Endothelial cell of umbilical vein (primary cell): Measurements from ENCODE around the gene CCSER1. TPM values are rescaled to one million over a fixed set of nuclear protein-coding genes. Genes with fewer than 3 reads are reported as not detected.
A peak's percentile ranks its signal among the peaks of the same experiment; 100 is the strongest.
"Not testable (repeated sequence)": the region's sequence is repeated elsewhere in the genome, so short reads cannot be mapped to it uniquely, and the experiment has no call there.

ENCODE experiments used
- BruUV-seq: library from RNA; stranded (reverse); fragments of 400-500 nt; replicated peaks from 2 replicates; lab custom pipeline; 2021; lab: Mats Ljungman, UMichigan
- CTCF ChIA-PET: fragments of 300-600, 350-600 bp; sonication (Branson Sonifier 250); formaldehyde crosslinking; loops from one replicate; lab custom pipeline; 2021; ENCODE audit warnings: antibody characterized with exemption, inconsistent platforms; lab: Charles Lee
- POLR2A ChIA-PET: fragments of 300-600, 350-600 bp; sonication (Branson Sonifier 250); formaldehyde crosslinking; loops from one replicate; lab custom pipeline; 2021; ENCODE audit warnings: antibody characterized with exemption, inconsistent platforms; lab: Charles Lee
- DNase-seq: peaks from one replicate; pipeline ENCODE4 v3.0.0-alpha.2; 2011; ENCODE audit warnings: low read depth, low spot score
- FAIRE-seq: peaks from 2 replicates; lab custom pipeline; 2011; peaks lifted over from hg19 to GRCh38; lab: Jason Lieb, UNC
- H2AFZ ChIP-seq: 2 replicates; pipeline ENCODE4 v1.6.0; 2012; ENCODE audit warnings: low read depth, low read length, control low read depth, inconsistent platforms
- H3K27ac ChIP-seq: 2 replicates; pipeline ENCODE4 v1.5.1; 2011; ENCODE audit warnings: low read depth, mild to moderate bottlenecking, control low read depth, low read length, moderate library complexity; ENCODE audit not compliant: insufficient read depth
- H3K27me3 ChIP-seq, 2 experiments: 2 replicates each; pipeline versions ENCODE4 v1.6.0 to v1.6.1; 2011; ENCODE audit warnings: low read length in 2 of 2, mixed read lengths in 1 of 2; ENCODE audit not compliant: control insufficient read depth in 2 of 2, insufficient read depth in 2 of 2
- H3K36me3 ChIP-seq, 2 experiments: 2 replicates in 1 of 2; 3 replicates in 1 of 2; pipeline ENCODE4 v1.5.1; 2011; ENCODE audit warnings: low read length in 2 of 2, mild to moderate bottlenecking in 1 of 2, moderate library complexity in 1 of 2; ENCODE audit not compliant: control insufficient read depth in 2 of 2, insufficient read depth in 2 of 2; ENCODE audit errors: extremely low read depth in 1 of 2
- H3K4me1 ChIP-seq: 3 replicates; pipeline ENCODE4 v1.5.1; 2011; ENCODE audit warnings: mild to moderate bottlenecking, low read length; ENCODE audit not compliant: control insufficient read depth, insufficient read depth; ENCODE audit errors: extremely low read depth
- H3K4me2 ChIP-seq: 2 replicates; pipeline ENCODE4 v1.6.1; 2011; ENCODE audit warnings: low read length, control low read depth, mixed read lengths; ENCODE audit not compliant: insufficient read depth
- H3K4me3 ChIP-seq, 3 experiments: fragments of 200-600 bp in 1 of 3; sonication (generic), shearing (Covaris generic) in 1 of 3; replicated peaks in 1 of 3; 2 replicates each; pipeline ENCODE4 v1.5.1; 2011 to 2016; ENCODE audit warnings: control low read depth in 3 of 3, low read length in 3 of 3, mild to moderate bottlenecking in 2 of 3, inconsistent platforms in 1 of 3, low read depth in 1 of 3, moderate library complexity in 1 of 3; ENCODE audit not compliant: insufficient read depth in 1 of 3
- H3K79me2 ChIP-seq: 2 replicates; pipeline ENCODE4 v1.6.0; 2012; ENCODE audit warnings: low read length, inconsistent platforms; ENCODE audit not compliant: control insufficient read depth, insufficient read depth
- H3K9ac ChIP-seq: replicated peaks from 2 replicates; pipeline ENCODE3; 2011; ENCODE audit warnings: low read length, control low read depth; ENCODE audit not compliant: insufficient read depth; ENCODE audit errors: extremely low read depth
- H3K9me1 ChIP-seq: replicated peaks from 3 replicates; pipeline ENCODE4 v1.6.0; 2011; ENCODE audit warnings: mild to moderate bottlenecking, low read length; ENCODE audit not compliant: control insufficient read depth, insufficient read depth; ENCODE audit errors: extremely low read depth
- H3K9me3 ChIP-seq: replicated peaks from 2 replicates; pipeline ENCODE4 v1.5.1; 2012; ENCODE audit warnings: low read length, inconsistent platforms; ENCODE audit not compliant: control insufficient read depth, insufficient read depth
- H4K20me1 ChIP-seq: replicated peaks from 2 replicates; pipeline ENCODE3; 2011; ENCODE audit warnings: mild to moderate bottlenecking, low read length; ENCODE audit not compliant: control insufficient read depth, insufficient read depth; ENCODE audit errors: extremely low read depth
- EZH2 ChIP-seq: IDR thresholded peaks from 2 replicates; pipeline ENCODE4 v1.6.1; 2012; ENCODE audit warnings: borderline replicate concordance, low read depth, mild to moderate bottlenecking, moderate library complexity, low read length, inconsistent platforms; ENCODE audit not compliant: severe bottlenecking
- FOS ChIP-seq: IDR thresholded peaks from 2 replicates; pipeline ENCODE4 v1.6.1; 2011; ENCODE audit warnings: mild to moderate bottlenecking, low read length, moderate library complexity, borderline replicate concordance; ENCODE audit not compliant: insufficient read depth
- GATA2 ChIP-seq: IDR thresholded peaks from 2 replicates; pipeline ENCODE4 v1.7.0; 2011; ENCODE audit warnings: low read depth, mild to moderate bottlenecking, moderate library complexity, mixed read lengths, low read length; ENCODE audit not compliant: insufficient read length, insufficient read depth
- JUN ChIP-seq: IDR thresholded peaks from 2 replicates; pipeline ENCODE4 v1.6.1; 2011; ENCODE audit warnings: borderline replicate concordance, low read depth; ENCODE audit not compliant: insufficient read length, insufficient read depth
- MAX ChIP-seq: IDR thresholded peaks from 2 replicates; pipeline ENCODE4 v1.6.1; 2011; ENCODE audit not compliant: insufficient read depth, insufficient read length
- MYC ChIP-seq: IDR thresholded peaks from one replicate; pipeline ENCODE4 v1.6.1; 2011; ENCODE audit warnings: mild to moderate bottlenecking, low read depth, low read length
- POLR2A ChIP-seq: IDR thresholded peaks from 2 replicates; pipeline ENCODE4 v1.6.1; 2012; ENCODE audit warnings: low read depth, mild to moderate bottlenecking, control low read depth, low read length
- POLR2AphosphoS5 ChIP-seq: IDR thresholded peaks from 2 replicates; pipeline ENCODE4 v1.6.1; 2012; ENCODE audit warnings: low read depth, mild to moderate bottlenecking, control low read depth, low read length, moderate library complexity; ENCODE audit not compliant: insufficient read depth
- dilution Hi-C: fragments of 300-500 bp; cut with MboI; formaldehyde crosslinking; loops from one replicate; pipeline ENCODE4 v1.15.0; 2019; ENCODE audit warnings: low sequenced_read_pairs; ENCODE audit not compliant: extremely low pct_ligation_motif_present
- intact Hi-C: fragments of 100-400 bp; cut with micrococcal nuclease; formaldehyde crosslinking; loops from one replicate; pipeline ENCODE4 v1.10.0; 2022
- polyA plus RNA-seq, 4 experiments: library from polyadenylated mRNA; depleted of rRNA in 3 of 4; stranded (reverse) in 3 of 4; unstranded in 1 of 4; fragments of >200 nt; gene quantifications; 2 replicates each; pipeline versions ENCODE4 v1.2.1 to v1.2.3, GENCODE V29; 2011 to 2012; ENCODE audit warnings: missing spikeins in 1 of 4
- total RNA-seq: library from RNA; stranded (reverse); gene quantifications from 2 replicates; pipeline ENCODE4 v1.2.3, GENCODE V29; 2021
- TF ChIP-seq, protein P1 (sequence below), 2 donors: IDR thresholded peaks; 1 replicate in 1 of 2; 2 replicates in 1 of 2; pipeline ENCODE4 v1.5.1; 2011; ENCODE audit warnings: low read length in 2 of 2, mild to moderate bottlenecking in 2 of 2, moderate library complexity in 2 of 2, control low read depth in 1 of 2, inconsistent platforms in 1 of 2, low read depth in 1 of 2; ENCODE audit not compliant: insufficient read depth in 1 of 2; ENCODE audit errors: extremely low read depth in 1 of 2

Gene CCSER1
- total and polyA plus RNA-seq, 2 donors (not counting 3 experiments of a cell fraction or from before 2014, with no cell fraction given) = 0.11 to 1.8 TPM

GRCh38 chr4:90889171-90889570 is 762.0 kb downstream of the CCSER1 start:
- Histone ChIP-seq H3K27me3 (no peaks in the 10 kb centered on the region), H3K79me2 (no peaks in the 10 kb centered on the region), H3K36me3 (no peaks in the 10 kb centered on the region), H3K27ac (no peak overlapping the region), H3K4me2 (peak overlapping the region; percentile 24), H3K4me1 (peaks cover 6% of the 10 kb centered on the region), H3K9me1 (no peaks in the 10 kb centered on the region), H3K4me3 (peak overlapping the region in 1 of 3 experiments; percentile 11), H2AFZ (peak overlapping the region; percentile 38), H3K9me3 (no peaks in the 10 kb centered on the region), H4K20me1 (no peaks in the 10 kb centered on the region), H3K9ac (no peak overlapping the region)
- ChIA-PET CTCF (no interaction called here), POLR2A (no interaction called here)
- TF ChIP-seq FOS (no peak), JUN (no peak), POLR2A (no peak), MYC (no peak), POLR2AphosphoS5 (no peak), GATA2 (no peak), EZH2 (no peak), MAX (no peak)
- TF ChIP-seq, protein P1, sequence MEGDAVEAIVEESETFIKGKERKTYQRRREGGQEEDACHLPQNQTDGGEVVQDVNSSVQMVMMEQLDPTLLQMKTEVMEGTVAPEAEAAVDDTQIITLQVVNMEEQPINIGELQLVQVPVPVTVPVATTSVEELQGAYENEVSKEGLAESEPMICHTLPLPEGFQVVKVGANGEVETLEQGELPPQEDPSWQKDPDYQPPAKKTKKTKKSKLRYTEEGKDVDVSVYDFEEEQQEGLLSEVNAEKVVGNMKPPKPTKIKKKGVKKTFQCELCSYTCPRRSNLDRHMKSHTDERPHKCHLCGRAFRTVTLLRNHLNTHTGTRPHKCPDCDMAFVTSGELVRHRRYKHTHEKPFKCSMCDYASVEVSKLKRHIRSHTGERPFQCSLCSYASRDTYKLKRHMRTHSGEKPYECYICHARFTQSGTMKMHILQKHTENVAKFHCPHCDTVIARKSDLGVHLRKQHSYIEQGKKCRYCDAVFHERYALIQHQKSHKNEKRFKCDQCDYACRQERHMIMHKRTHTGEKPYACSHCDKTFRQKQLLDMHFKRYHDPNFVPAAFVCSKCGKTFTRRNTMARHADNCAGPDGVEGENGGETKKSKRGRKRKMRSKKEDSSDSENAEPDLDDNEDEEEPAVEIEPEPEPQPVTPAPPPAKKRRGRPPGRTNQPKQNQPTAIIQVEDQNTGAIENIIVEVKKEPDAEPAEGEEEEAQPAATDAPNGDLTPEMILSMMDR (IDR thresholded peaks at IDR 0.05; ENCODE audit: extremely low read depth in 1 of 2, insufficient read depth in 1 of 2, low read depth in 1 of 2, low read length in 2 of 2) = no peak
- BruUV-seq = no TSS peak
- DNase-seq (peak; percentile 37), FAIRE-seq (no peak)
- intact Hi-C loops (no loop called here), dilution Hi-C loops (no loop called here)

DNA sequence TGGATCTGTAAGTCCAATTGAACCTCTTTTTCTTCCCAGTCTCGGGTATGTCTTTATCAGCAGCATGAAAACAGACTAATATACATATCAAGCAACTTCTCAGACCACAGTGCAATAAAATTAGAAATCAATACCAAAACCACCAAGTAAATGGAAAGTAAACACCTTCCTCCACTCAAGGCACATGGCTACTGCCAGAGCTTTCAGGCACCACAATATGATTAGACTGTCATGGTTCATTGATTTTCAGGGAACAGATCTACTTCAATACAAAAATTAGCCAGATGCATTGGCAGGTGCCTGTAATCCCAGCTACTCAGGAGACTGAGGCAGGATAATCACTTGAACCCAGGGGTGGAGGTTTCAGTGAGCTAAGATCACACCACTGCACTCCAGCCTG is 776.2 kb downstream of the CCSER1 start:
- H3K9me1 ChIP-seq, H3K4me3 ChIP-seq, intact Hi-C loops, CTCF ChIA-PET, BruUV-seq, POLR2A ChIA-PET, dilution Hi-C loops, H3K9ac ChIP-seq, H3K27ac ChIP-seq, H3K27me3 ChIP-seq, H2AFZ ChIP-seq, H3K4me1 ChIP-seq, FAIRE-seq, H3K4me2 ChIP-seq, H3K9me3 ChIP-seq, H4K20me1 ChIP-seq, H3K79me2 ChIP-seq, DNase-seq, H3K36me3 ChIP-seq: not testable (repeated sequence)
